Endothelial cell of umbilical vein (primary cell): ENCODE results near the gene PPME1. TPM values are rescaled to one million over a fixed set of nuclear protein-coding genes. Genes with fewer than 3 reads are reported as not detected.

Source experiments
- BruUV-seq: library from RNA; stranded (reverse); fragments of 400-500 nt; replicated peaks from 2 replicates; lab custom pipeline; 2021; lab: Mats Ljungman, UMichigan
- CTCF ChIA-PET: fragments of 300-600, 350-600 bp; sonication (Branson Sonifier 250); formaldehyde crosslinking; loops from one replicate; lab custom pipeline; 2021; ENCODE audit warnings: antibody characterized with exemption, inconsistent platforms; lab: Charles Lee
- POLR2A ChIA-PET: fragments of 300-600, 350-600 bp; sonication (Branson Sonifier 250); formaldehyde crosslinking; loops from one replicate; lab custom pipeline; 2021; ENCODE audit warnings: antibody characterized with exemption, inconsistent platforms; lab: Charles Lee
- DNase-seq: peaks from one replicate; pipeline ENCODE4 v3.0.0-alpha.2; 2011; ENCODE audit warnings: low read depth, low spot score
- FAIRE-seq: peaks from 2 replicates; lab custom pipeline; 2011; peaks lifted over from hg19 to GRCh38; lab: Jason Lieb, UNC
- H2AFZ ChIP-seq: 2 replicates; pipeline ENCODE4 v1.6.0; 2012; ENCODE audit warnings: low read depth, low read length, control low read depth, inconsistent platforms
- H3K27ac ChIP-seq: 2 replicates; pipeline ENCODE4 v1.5.1; 2011; ENCODE audit warnings: low read depth, mild to moderate bottlenecking, control low read depth, low read length, moderate library complexity; ENCODE audit not compliant: insufficient read depth
- H3K27me3 ChIP-seq, 2 experiments: 2 replicates each; pipeline versions ENCODE4 v1.6.0 to v1.6.1; 2011; ENCODE audit warnings: low read length in 2 of 2, mixed read lengths in 1 of 2; ENCODE audit not compliant: control insufficient read depth in 2 of 2, insufficient read depth in 2 of 2
- H3K36me3 ChIP-seq, 2 experiments: 2 replicates in 1 of 2; 3 replicates in 1 of 2; pipeline ENCODE4 v1.5.1; 2011; ENCODE audit warnings: low read length in 2 of 2, mild to moderate bottlenecking in 1 of 2, moderate library complexity in 1 of 2; ENCODE audit not compliant: control insufficient read depth in 2 of 2, insufficient read depth in 2 of 2; ENCODE audit errors: extremely low read depth in 1 of 2
- H3K4me1 ChIP-seq: 3 replicates; pipeline ENCODE4 v1.5.1; 2011; ENCODE audit warnings: mild to moderate bottlenecking, low read length; ENCODE audit not compliant: control insufficient read depth, insufficient read depth; ENCODE audit errors: extremely low read depth
- H3K4me2 ChIP-seq: 2 replicates; pipeline ENCODE4 v1.6.1; 2011; ENCODE audit warnings: low read length, control low read depth, mixed read lengths; ENCODE audit not compliant: insufficient read depth
- H3K4me3 ChIP-seq, 3 experiments: fragments of 200-600 bp in 1 of 3; sonication (generic), shearing (Covaris generic) in 1 of 3; replicated peaks in 1 of 3; 2 replicates each; pipeline ENCODE4 v1.5.1; 2011 to 2016; ENCODE audit warnings: control low read depth in 3 of 3, low read length in 3 of 3, mild to moderate bottlenecking in 2 of 3, inconsistent platforms in 1 of 3, low read depth in 1 of 3, moderate library complexity in 1 of 3; ENCODE audit not compliant: insufficient read depth in 1 of 3
- H3K79me2 ChIP-seq: 2 replicates; pipeline ENCODE4 v1.6.0; 2012; ENCODE audit warnings: low read length, inconsistent platforms; ENCODE audit not compliant: control insufficient read depth, insufficient read depth
- H3K9ac ChIP-seq: replicated peaks from 2 replicates; pipeline ENCODE3; 2011; ENCODE audit warnings: low read length, control low read depth; ENCODE audit not compliant: insufficient read depth; ENCODE audit errors: extremely low read depth
- H3K9me1 ChIP-seq: replicated peaks from 3 replicates; pipeline ENCODE4 v1.6.0; 2011; ENCODE audit warnings: mild to moderate bottlenecking, low read length; ENCODE audit not compliant: control insufficient read depth, insufficient read depth; ENCODE audit errors: extremely low read depth
- H3K9me3 ChIP-seq: replicated peaks from 2 replicates; pipeline ENCODE4 v1.5.1; 2012; ENCODE audit warnings: low read length, inconsistent platforms; ENCODE audit not compliant: control insufficient read depth, insufficient read depth
- H4K20me1 ChIP-seq: replicated peaks from 2 replicates; pipeline ENCODE3; 2011; ENCODE audit warnings: mild to moderate bottlenecking, low read length; ENCODE audit not compliant: control insufficient read depth, insufficient read depth; ENCODE audit errors: extremely low read depth
- CTCF ChIP-seq, 2 donors: IDR thresholded peaks; 1 replicate in 1 of 2; 2 replicates in 1 of 2; pipeline ENCODE4 v1.5.1; 2011; ENCODE audit warnings: low read length in 2 of 2, mild to moderate bottlenecking in 2 of 2, moderate library complexity in 2 of 2, control low read depth in 1 of 2, inconsistent platforms in 1 of 2, low read depth in 1 of 2; ENCODE audit not compliant: insufficient read depth in 1 of 2; ENCODE audit errors: extremely low read depth in 1 of 2
- EZH2 ChIP-seq: IDR thresholded peaks from 2 replicates; pipeline ENCODE4 v1.6.1; 2012; ENCODE audit warnings: borderline replicate concordance, low read depth, mild to moderate bottlenecking, moderate library complexity, low read length, inconsistent platforms; ENCODE audit not compliant: severe bottlenecking
- FOS ChIP-seq: IDR thresholded peaks from 2 replicates; pipeline ENCODE4 v1.6.1; 2011; ENCODE audit warnings: mild to moderate bottlenecking, low read length, moderate library complexity, borderline replicate concordance; ENCODE audit not compliant: insufficient read depth
- GATA2 ChIP-seq: IDR thresholded peaks from 2 replicates; pipeline ENCODE4 v1.7.0; 2011; ENCODE audit warnings: low read depth, mild to moderate bottlenecking, moderate library complexity, mixed read lengths, low read length; ENCODE audit not compliant: insufficient read length, insufficient read depth
- JUN ChIP-seq: IDR thresholded peaks from 2 replicates; pipeline ENCODE4 v1.6.1; 2011; ENCODE audit warnings: borderline replicate concordance, low read depth; ENCODE audit not compliant: insufficient read length, insufficient read depth
- MAX ChIP-seq: IDR thresholded peaks from 2 replicates; pipeline ENCODE4 v1.6.1; 2011; ENCODE audit not compliant: insufficient read depth, insufficient read length
- MYC ChIP-seq: IDR thresholded peaks from one replicate; pipeline ENCODE4 v1.6.1; 2011; ENCODE audit warnings: mild to moderate bottlenecking, low read depth, low read length
- POLR2A ChIP-seq: IDR thresholded peaks from 2 replicates; pipeline ENCODE4 v1.6.1; 2012; ENCODE audit warnings: low read depth, mild to moderate bottlenecking, control low read depth, low read length
- POLR2AphosphoS5 ChIP-seq: IDR thresholded peaks from 2 replicates; pipeline ENCODE4 v1.6.1; 2012; ENCODE audit warnings: low read depth, mild to moderate bottlenecking, control low read depth, low read length, moderate library complexity; ENCODE audit not compliant: insufficient read depth
- dilution Hi-C: fragments of 300-500 bp; cut with MboI; formaldehyde crosslinking; loops from one replicate; pipeline ENCODE4 v1.15.0; 2019; ENCODE audit warnings: low sequenced_read_pairs; ENCODE audit not compliant: extremely low pct_ligation_motif_present
- intact Hi-C: fragments of 100-400 bp; cut with micrococcal nuclease; formaldehyde crosslinking; loops from one replicate; pipeline ENCODE4 v1.10.0; 2022
- polyA plus RNA-seq, 4 experiments: library from polyadenylated mRNA; depleted of rRNA in 3 of 4; stranded (reverse) in 3 of 4; unstranded in 1 of 4; fragments of >200 nt; gene quantifications; 2 replicates each; pipeline versions ENCODE4 v1.2.1 to v1.2.3, GENCODE V29; 2011 to 2012; ENCODE audit warnings: missing spikeins in 1 of 4
- total RNA-seq: library from RNA; stranded (reverse); gene quantifications from 2 replicates; pipeline ENCODE4 v1.2.3, GENCODE V29; 2021

PPME1 gene
- total and polyA plus RNA-seq, 2 donors (not counting 3 experiments of a cell fraction or from before 2014, with no cell fraction given), result 37.2 to 49.9 TPM

- Histone ChIP-seq H3K79me2 (no peaks in the 10 kb centered on the region), H3K9me1 (no peaks in the 10 kb centered on the region), H2AFZ (no peak overlapping the region), H3K4me3 (no peak overlapping the region), H3K4me1 (no peaks in the 10 kb centered on the region), H3K9me3 (no peaks in the 10 kb centered on the region), H4K20me1 (no peaks in the 10 kb centered on the region), H3K36me3 (peaks cover 0 to 3% of the 10 kb centered on the region in 2 experiments), H3K27me3 (no peaks in the 10 kb centered on the region), H3K27ac (no peak overlapping the region), H3K9ac (no peak overlapping the region), H3K4me2 (no peak overlapping the region)
- BruUV-seq, result no TSS peak
- FAIRE-seq (peak; percentile 26), DNase-seq (peak; percentile 21)
- TF ChIP-seq EZH2 (no peak), MAX (no peak), FOS (peak; percentile 9), CTCF (IDR thresholded peaks at IDR 0.05; ENCODE audit: extremely low read depth in 1 of 2, insufficient read depth in 1 of 2, low read depth in 1 of 2, low read length in 2 of 2) (no peak)
- dilution Hi-C loops, result no loop called here
- intact Hi-C loops, result no loop called here
- POLR2A ChIA-PET, result no interaction called here
- CTCF ChIA-PET, result interaction anchor here (1.0 to 1.8 kb wide), 5 partner anchors 18 to 171 kb away, joined by 4 to 9 read pairs (median 5); no protein-coding TSS in a partner anchor
Measured at GRCh38 chr11:74278721-74279161, 107.7 kb downstream of the PPME1 start.

GRCh38 chr11:74279256-74279655 lies 108.2 kb downstream of the PPME1 start:
- Histone ChIP-seq H3K27ac (no peak overlapping the region), H4K20me1 (no peaks in the 10 kb centered on the region), H2AFZ (no peak overlapping the region), H3K9ac (no peak overlapping the region), H3K79me2 (no peaks in the 10 kb centered on the region), H3K9me3 (no peaks in the 10 kb centered on the region), H3K36me3 (peaks cover 0 to 6% of the 10 kb centered on the region in 2 experiments), H3K27me3 (no peaks in the 10 kb centered on the region), H3K4me3 (no peak overlapping the region), H3K4me2 (no peak overlapping the region), H3K9me1 (no peaks in the 10 kb centered on the region), H3K4me1 (no peaks in the 10 kb centered on the region)
- POLR2A ChIA-PET, result no interaction called here
- BruUV-seq, result no TSS peak
- intact Hi-C loops (no loop called here), dilution Hi-C loops (no loop called here)
- no peak for DNase-seq
- CTCF ChIA-PET, result interaction anchor here (1.0 to 1.8 kb wide), 4 partner anchors 18 to 42 kb away, joined by 4 to 9 read pairs (median 5); no protein-coding TSS in a partner anchor
- TF ChIP-seq MYC (no peak), POLR2A (no peak), JUN (no peak), EZH2 (no peak), MAX (no peak), CTCF (IDR thresholded peaks at IDR 0.05; ENCODE audit: extremely low read depth in 1 of 2, insufficient read depth in 1 of 2, low read depth in 1 of 2, low read length in 2 of 2) (no peak), POLR2AphosphoS5 (no peak), GATA2 (no peak), FOS (no peak)
- FAIRE-seq, result no peak
